Stimulated activated naive B cell treated with anti-CD40 and anti-IgM and Interleukin-4, amounts not matched to agents 10 μg/mL and 1 μg/mL and 100 μg/mL, for 72 hours (primary cell): ENCODE measurements around the gene PIH1D1.

Source experiments
- ATAC-seq, 2 donors: fragments of 150-1000 bp; cut with Tn5 transposase; replicated peaks; 2 replicates each; pipeline ENCODE4 v1.10.0; 2021; ENCODE audit warnings: moderate library complexity in 1 of 2
- DNase-seq: peaks from one replicate; pipeline ENCODE4 v3.0.0; 2021
- H3K27ac Mint-ChIP-seq: one replicate; pipeline ENCODE4 v1.8.0; 2022; ENCODE audit warnings: mild to moderate bottlenecking, mixed read lengths
- H3K27me3 Mint-ChIP-seq, 2 donors: one replicate each; pipeline ENCODE4 v1.8.0; 2022; ENCODE audit warnings: mixed read lengths in 2 of 2
- H3K36me3 Mint-ChIP-seq, 2 donors: one replicate each; pipeline ENCODE4 v1.8.0; 2022; ENCODE audit warnings: mixed read lengths in 2 of 2, mild to moderate bottlenecking in 1 of 2
- H3K4me1 Mint-ChIP-seq, 2 donors: one replicate each; pipeline ENCODE4 v1.8.0; 2022; ENCODE audit warnings: mixed read lengths in 2 of 2, mild to moderate bottlenecking in 1 of 2
- H3K4me3 Mint-ChIP-seq, 2 donors: one replicate each; pipeline ENCODE4 v1.8.0; 2022; ENCODE audit warnings: mild to moderate bottlenecking in 2 of 2, mixed read lengths in 2 of 2, moderate library complexity in 1 of 2
- H3K9me3 Mint-ChIP-seq, 2 donors: one replicate each; pipeline ENCODE4 v1.8.0; 2022; ENCODE audit warnings: mixed read lengths in 2 of 2, mild to moderate bottlenecking in 1 of 2

PIH1D1 gene

DNA sequence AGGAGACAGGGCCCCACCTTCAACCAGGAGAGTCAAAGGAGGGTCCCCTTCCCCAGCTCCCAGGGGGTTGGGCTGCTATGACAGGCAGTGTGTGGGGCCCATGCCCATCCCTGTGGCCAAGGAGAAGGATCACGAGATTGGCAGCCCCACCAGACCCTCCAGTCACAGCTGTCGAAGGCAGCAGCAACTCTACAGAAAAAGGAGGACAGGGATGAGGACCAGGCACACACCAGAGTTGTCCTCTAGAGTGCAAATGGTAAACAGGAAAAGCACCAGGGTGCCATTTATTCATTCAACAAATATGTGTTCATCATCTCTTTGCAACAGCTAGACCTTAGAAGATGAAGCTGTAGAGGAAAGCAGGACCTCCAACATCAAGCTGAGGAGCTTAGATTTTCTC lies 32.4 kb downstream of the PIH1D1 start:
- Mint-ChIP-seq H3K27me3 (peaks cover 63 to 76% of the 10 kb centered on the region in 2 donors), H3K4me3 (no peak overlapping the region)
- no peak for ATAC-seq

DNA sequence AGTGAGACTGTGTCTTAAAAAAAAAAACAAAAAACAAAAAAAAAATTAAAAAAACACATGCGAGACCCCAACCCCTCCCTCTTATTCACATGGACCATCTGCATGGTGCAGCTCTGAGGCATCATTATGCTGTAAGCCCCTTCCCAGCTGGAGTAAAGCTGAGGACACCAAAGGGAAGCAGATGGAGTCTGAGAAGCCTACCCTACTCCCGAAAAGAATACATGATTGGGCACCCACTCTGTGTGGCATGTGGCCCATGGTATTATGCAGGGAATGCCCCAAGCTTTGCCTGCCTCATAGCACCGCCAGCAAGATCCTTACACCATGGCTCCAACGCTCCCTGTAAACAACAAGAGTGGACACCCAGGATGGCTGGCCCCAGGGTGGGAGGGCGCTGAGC lies 33.1 kb downstream of the PIH1D1 start:
- no peak for DNase-seq
- Mint-ChIP-seq H3K27ac (no peak overlapping the region), H3K27me3 (peaks cover 56 to 70% of the 10 kb centered on the region in 2 donors), H3K36me3 (no peaks in the 10 kb centered on the region), H3K9me3 (no peaks in the 10 kb centered on the region), H3K4me3 (no peak overlapping the region), H3K4me1 (peaks cover 29 to 60% of the 10 kb centered on the region in 2 donors)
- no peak for ATAC-seq

More for the DNA sequence above, 32.4 kb downstream of the PIH1D1 start:
- Mint-ChIP-seq H3K36me3 (no peaks in the 10 kb centered on the region), H3K9me3 (no peaks in the 10 kb centered on the region), H3K4me1 (peaks cover 33 to 60% of the 10 kb centered on the region in 2 donors), H3K27ac (peak overlapping the region; percentile 61)
- no peak for DNase-seq

DNA sequence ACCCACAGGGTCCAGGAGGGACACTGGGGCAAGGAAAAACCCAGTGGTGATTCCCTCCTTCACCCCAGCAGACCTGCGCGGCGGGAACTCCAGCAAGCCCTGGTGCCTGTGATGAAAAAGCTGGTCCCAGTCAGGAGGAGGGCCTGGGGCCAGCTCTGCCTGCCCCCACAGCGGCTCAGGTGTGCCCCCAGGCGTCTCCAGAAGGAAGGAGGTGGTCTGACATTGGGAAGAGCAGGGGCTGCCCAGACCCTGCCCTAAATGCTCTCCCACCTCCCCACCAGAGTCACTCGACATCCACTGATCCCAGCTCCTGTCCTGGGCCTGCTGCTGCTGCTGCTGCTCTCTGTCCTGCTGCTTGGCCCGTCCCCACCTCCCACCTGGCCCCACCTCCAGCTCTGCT lies 34.5 kb downstream of the PIH1D1 start:
- H3K36me3 Mint-ChIP-seq = no peaks in the 10 kb centered on the region
- no peak for DNase-seq
- peaks cover 30 to 60% of the 10 kb centered on the region in 2 donors for H3K4me1 Mint-ChIP-seq
- no peak overlapping the region for H3K27ac Mint-ChIP-seq
- H3K27me3 Mint-ChIP-seq = peaks cover 47 to 55% of the 10 kb centered on the region in 2 donors
- H3K9me3 Mint-ChIP-seq = no peaks in the 10 kb centered on the region
- H3K4me3 Mint-ChIP-seq = no peak overlapping the region
- ATAC-seq = no peak

DNA sequence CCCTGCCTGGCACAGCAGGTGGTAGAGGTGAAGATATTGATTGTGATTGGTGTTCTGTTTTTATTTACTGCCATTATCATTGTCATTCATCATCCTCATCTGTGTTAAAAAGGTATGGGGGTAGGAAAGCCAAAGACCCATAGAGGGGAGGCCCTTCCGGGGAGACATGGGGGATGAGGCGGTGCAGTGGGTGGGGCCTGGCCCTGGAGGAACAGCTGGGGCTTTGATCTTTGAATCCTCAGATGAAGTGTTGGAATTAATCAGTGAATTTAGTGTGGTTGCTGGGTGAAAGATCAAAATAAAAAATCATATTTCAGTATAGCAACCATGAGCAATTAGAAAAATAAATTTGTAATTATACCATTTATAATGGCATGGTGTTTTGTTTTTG lies 35.8 kb downstream of the PIH1D1 start:
- H3K27ac Mint-ChIP-seq = no peak overlapping the region
- H3K9me3 Mint-ChIP-seq = no peaks in the 10 kb centered on the region
- ATAC-seq (no peak), DNase-seq (no peak)
- H3K27me3 Mint-ChIP-seq = peaks cover 34 to 43% of the 10 kb centered on the region in 2 donors
- no peaks in the 10 kb centered on the region for H3K36me3 Mint-ChIP-seq
- H3K4me3 Mint-ChIP-seq = no peak overlapping the region
- H3K4me1 Mint-ChIP-seq = peaks cover 28 to 60% of the 10 kb centered on the region in 2 donors

DNA sequence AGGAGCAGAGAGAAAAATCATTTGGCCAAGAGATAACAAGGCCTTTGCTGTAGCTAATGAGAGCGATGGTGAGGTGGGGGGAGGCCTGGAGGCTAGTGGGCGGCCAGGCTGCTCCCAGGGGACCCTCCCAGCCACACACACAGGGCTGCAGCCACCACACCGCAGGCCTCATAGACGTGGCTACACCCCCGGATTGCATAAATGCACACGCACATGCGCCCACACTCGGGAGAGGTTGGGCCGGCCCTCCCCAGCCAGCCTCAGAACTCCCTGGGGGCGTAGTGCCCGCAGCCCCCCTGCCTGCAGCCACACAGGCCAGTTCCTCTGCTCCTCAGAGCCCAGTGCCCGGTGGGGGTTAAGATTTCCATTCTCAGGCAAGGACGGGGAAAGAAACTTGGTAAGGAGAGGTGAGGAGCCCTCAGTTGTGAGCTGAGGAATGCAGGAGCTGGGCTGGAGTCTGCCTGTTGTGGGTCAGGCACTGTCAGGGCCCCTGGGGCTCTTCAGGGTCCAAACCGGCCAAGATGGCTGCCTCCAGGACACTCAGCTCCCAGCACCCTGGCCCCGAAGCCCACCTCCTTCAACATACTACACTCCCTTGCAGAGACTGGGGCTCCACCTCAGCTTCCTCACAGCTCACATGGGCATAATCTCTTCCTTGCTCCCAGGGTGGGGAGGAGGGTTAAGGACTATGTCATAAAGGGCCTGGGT lies 36.4 kb downstream of the PIH1D1 start:
- H3K9me3 Mint-ChIP-seq = no peaks in the 10 kb centered on the region
- peak overlapping the region in 1 of 2 donors; percentile 37 for H3K4me3 Mint-ChIP-seq
- peak overlapping the region; percentile 72 for H3K27ac Mint-ChIP-seq
- no peaks in the 10 kb centered on the region for H3K36me3 Mint-ChIP-seq
- DNase-seq (peak; percentile 66), ATAC-seq (peak; percentile 91)
- peaks cover 29 to 37% of the 10 kb centered on the region in 2 donors for H3K27me3 Mint-ChIP-seq
- H3K4me1 Mint-ChIP-seq = peaks cover 28 to 57% of the 10 kb centered on the region in 2 donors

DNA sequence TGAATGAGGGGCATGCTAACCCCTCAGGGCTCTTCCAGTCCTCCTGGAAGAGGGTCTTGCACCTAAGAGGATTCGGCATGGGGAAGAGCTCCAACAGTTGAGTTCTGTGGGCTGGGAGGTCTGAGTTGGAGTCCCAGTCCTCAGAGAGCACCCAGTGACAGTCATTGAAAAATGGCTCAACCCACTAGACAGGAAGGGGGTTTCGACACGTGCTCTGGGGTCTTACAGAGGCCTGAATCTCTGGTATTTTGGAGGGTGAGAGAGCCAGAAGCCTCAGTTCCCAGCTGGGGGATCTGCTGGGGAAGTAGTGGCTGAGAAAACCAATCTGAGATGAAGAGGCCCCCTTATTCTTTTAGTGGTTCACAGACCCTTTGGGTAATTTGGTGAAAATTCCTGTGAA lies 37.4 kb downstream of the PIH1D1 start:
- ATAC-seq (no peak), DNase-seq (no peak)
- no peak overlapping the region for H3K4me3 Mint-ChIP-seq
- H3K9me3 Mint-ChIP-seq = no peaks in the 10 kb centered on the region
- peak overlapping the region; percentile 37 for H3K27ac Mint-ChIP-seq
- no peaks in the 10 kb centered on the region for H3K36me3 Mint-ChIP-seq
- peaks cover 19 to 27% of the 10 kb centered on the region in 2 donors for H3K27me3 Mint-ChIP-seq
- H3K4me1 Mint-ChIP-seq = peaks cover 33 to 64% of the 10 kb centered on the region in 2 donors

DNA sequence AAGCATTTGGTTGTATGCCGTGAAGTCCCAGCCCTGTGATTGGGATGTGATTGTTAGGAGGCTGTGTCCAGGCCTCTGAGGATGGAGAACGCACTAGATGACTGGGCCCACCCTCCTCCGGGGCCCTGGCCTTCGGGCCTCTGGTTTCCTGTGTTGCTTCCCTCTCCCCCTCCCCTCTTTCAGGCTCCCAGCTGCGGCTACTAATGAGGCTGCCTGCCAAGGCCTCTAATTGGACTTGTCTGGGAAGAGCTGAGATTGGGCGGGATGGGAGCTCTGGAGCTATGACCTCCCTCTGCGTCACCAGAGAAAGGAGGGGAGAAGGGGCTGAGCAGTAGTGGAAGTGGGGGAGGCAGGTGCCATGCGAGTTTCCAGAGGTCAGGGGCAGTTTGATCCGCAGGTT lies 38.3 kb downstream of the PIH1D1 start:
- peak overlapping the region; percentile 11 for H3K27ac Mint-ChIP-seq
- no peaks in the 10 kb centered on the region for H3K36me3 Mint-ChIP-seq
- no peak for DNase-seq
- H3K4me1 Mint-ChIP-seq = peaks cover 42 to 74% of the 10 kb centered on the region in 2 donors
- peak overlapping the region in 1 of 2 donors; percentile 7 for H3K4me3 Mint-ChIP-seq
- ATAC-seq = no peak
- no peaks in the 10 kb centered on the region for H3K9me3 Mint-ChIP-seq
- H3K27me3 Mint-ChIP-seq = peaks cover 12 to 18% of the 10 kb centered on the region in 2 donors

DNA sequence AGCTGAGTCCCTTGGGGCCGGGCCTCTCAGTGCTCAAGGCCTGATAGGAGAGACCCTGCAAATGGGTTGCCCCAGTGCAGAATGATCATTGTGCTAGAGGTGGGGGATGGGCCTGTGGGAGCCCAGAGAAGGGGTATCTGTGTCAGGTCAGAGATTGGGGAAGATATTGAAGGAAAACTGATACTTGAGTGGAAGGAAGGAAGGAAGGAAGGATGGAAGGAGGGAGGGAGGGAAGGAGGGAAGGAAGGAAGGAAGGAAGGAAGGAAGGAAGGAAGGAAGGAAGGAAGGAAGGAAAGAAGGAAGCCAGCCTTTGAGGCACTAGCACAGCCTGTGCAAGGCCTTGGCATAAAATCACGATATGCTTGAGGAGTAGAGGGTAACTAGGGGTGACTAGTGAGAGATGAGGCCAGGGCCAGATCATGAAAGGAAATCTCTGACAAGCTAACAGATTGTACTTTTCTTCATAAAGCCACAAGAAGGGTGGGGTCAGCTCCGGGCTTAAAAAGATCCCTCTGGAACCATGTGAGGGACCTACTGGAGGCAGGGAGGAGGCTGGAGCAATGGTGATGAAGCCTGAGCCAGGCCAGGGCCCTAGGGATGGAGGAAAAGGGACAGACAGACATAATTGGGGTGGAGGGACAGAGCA lies 39.8 kb downstream of the PIH1D1 start:
- Mint-ChIP-seq H3K9me3 (no peaks in the 10 kb centered on the region), H3K4me3 (no peak overlapping the region), H3K27me3 (peaks cover 0 to 5% of the 10 kb centered on the region in 2 donors), H3K36me3 (no peaks in the 10 kb centered on the region), H3K27ac (peak overlapping the region; percentile 31), H3K4me1 (peaks cover 46 to 82% of the 10 kb centered on the region in 2 donors)
- ATAC-seq = no peak
- no peak for DNase-seq

DNA sequence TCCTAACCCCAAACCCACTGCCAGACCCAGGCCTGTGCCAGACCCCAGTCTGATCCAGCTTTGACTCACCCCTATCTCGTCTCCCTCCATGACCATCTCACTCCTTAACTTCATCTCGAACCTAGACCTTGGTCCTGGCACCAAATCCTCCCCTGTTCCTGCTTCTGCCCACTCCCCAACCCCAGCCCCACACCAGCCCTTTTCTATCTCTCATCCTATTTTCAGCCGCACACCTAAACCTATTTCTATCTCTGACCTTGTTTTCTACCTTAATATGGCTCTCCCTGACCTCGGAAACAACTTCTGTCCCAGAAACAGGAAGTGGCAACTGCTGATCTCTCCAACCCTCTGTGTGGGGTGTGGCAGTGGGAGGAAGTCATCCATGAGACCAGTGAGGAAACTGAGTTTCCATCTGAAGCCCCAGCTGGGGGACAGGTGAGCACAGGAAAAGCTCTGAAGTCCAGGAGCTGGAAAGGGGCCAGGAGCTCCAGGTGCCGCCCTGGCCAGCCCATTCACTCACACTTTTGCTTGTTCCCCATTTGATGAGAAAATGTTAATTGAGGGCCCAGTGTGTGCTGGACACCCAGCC lies 42.1 kb downstream of the PIH1D1 start:
- Mint-ChIP-seq H3K36me3 (no peaks in the 10 kb centered on the region), H3K27me3 (no peaks in the 10 kb centered on the region), H3K9me3 (no peaks in the 10 kb centered on the region), H3K4me3 (peak overlapping the region; percentile 44 to 62), H3K4me1 (peaks cover 42 to 77% of the 10 kb centered on the region in 2 donors), H3K27ac (peak overlapping the region; percentile 89)
- DNase-seq (no peak), ATAC-seq (peak; percentile 86 to 88)

DNA sequence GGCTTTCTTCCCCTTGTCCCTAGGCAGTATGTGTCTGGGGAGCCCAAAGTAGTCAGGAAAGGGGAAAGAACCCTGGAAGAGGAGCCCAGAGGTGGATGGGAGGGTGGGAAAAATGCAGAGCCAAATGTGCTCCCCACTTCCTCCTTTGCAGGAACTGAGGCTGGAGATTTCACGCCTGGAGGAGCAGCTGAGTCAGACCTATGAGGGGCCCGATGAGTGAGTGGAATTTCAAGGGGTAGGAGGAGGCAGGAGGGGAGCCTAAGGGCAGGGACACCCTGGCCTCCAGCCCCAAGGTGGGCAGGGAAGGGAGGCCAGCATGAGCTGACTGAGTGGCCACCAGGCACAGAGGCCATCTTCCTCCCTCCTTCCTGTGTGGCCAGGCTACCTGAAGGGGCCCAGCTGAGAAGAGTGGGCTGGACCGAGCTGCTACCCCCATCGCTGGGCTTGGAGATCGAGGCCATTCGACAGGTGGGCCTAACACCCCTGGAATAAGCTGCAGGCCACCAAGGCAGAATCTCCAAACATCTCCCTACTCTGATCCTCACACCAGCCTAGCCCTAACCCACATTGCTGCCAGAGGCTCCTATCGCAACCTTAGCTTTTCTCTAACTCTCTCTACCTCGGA lies 42.7 kb downstream of the PIH1D1 start:
- DNase-seq (no peak), ATAC-seq (peak; percentile 47)
- Mint-ChIP-seq H3K4me1 (peaks cover 42 to 79% of the 10 kb centered on the region in 2 donors), H3K27ac (peak overlapping the region; percentile 89), H3K4me3 (peak overlapping the region; percentile 44 to 62), H3K36me3 (no peaks in the 10 kb centered on the region), H3K27me3 (no peaks in the 10 kb centered on the region), H3K9me3 (no peaks in the 10 kb centered on the region)

DNA sequence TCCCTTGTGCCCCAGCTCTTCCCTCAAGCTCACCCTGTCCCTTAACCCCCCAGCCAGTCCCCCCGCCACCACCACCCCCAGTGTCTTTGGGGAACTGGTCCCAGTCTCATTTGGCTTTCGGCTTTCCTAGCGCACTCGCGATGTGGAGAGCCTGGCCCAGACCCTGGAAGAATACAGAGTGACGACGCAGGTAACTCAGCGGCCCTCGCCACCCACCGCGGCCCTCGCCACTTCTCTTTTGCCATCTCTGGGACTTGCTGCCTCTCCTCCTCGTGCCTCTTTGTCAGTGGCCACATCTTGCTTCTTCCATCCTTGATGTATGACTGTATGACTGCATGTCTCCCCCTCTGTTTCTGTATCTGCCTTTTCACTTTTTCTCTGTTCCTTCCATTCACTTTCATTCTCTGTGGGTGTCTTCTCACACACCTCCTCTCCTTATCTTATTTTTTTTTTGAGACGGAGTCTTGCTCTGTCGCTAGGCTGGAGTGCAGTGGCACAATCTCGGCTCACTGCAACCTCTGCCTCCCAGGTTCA lies 44.1 kb downstream of the PIH1D1 start:
- H3K4me1 Mint-ChIP-seq = peaks cover 48 to 79% of the 10 kb centered on the region in 2 donors
- no peak for DNase-seq
- H3K9me3 Mint-ChIP-seq = no peaks in the 10 kb centered on the region
- no peaks in the 10 kb centered on the region for H3K36me3 Mint-ChIP-seq
- H3K27me3 Mint-ChIP-seq = no peaks in the 10 kb centered on the region
- no peak overlapping the region for H3K4me3 Mint-ChIP-seq
- H3K27ac Mint-ChIP-seq = peak overlapping the region; percentile 0
- ATAC-seq = no peak

DNA sequence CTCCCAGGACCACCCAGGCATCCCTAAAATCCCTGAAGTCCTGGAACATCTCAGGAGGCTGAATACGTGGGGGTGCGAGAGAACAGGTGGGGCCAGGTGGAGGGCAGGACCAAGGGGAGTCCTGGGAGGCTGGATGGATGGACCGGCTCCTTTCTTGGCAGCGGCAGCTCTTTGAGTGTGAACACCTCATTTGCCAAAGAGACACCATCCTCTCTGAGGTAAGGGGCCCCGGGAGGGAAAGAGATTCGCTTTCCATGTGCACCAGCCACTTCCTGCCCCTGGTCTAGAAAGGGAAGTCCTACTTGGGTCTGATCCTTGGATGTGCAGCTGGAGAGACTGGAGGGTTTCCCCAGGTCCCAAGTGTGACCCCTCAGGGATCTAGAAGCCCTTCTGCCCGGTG lies 44.5 kb downstream of the PIH1D1 start:
- no peak overlapping the region for H3K4me3 Mint-ChIP-seq
- no peaks in the 10 kb centered on the region for H3K27me3 Mint-ChIP-seq
- no peak overlapping the region for H3K27ac Mint-ChIP-seq
- H3K36me3 Mint-ChIP-seq = no peaks in the 10 kb centered on the region
- no peaks in the 10 kb centered on the region for H3K9me3 Mint-ChIP-seq
- ATAC-seq (no peak), DNase-seq (no peak)
- peaks cover 44 to 75% of the 10 kb centered on the region in 2 donors for H3K4me1 Mint-ChIP-seq

DNA sequence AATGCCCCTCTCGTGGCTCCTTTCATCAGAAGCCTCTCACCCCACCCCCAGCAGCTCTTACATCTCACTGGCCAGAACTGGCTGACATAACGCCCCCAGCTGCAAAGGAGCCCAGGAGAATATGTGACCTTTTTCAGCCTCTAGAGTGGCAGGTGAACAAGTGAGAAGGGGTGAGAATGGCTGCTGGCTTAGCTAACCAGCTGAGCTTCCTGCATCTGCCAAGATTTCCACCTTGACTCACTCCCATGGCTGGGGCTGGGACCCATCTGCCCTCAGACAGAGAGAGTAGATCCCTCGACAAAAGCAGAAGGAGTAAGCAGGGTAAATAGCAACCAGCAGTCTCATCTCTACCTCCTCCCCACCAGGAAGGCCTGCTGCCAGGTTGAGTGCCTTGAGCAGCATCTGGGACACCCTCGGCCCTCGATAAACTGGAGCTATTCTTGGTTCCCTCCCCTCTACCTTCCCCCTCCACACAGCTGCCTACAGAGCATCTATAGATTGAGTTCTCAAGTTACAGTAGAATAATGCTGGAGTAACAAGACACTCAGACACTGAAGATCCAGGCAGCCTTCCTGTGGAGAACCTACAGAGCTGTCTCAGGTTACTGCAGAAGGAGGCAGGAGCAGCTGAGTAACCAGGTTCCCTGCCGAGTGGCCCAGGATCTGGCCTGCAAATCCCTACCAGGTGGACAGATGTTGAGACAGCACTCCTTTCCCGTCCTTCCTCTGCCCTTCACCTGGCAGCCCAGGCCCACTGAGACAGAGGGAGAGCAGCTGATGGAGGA lies 48.0 kb downstream of the PIH1D1 start:
- peaks cover 3% of the 10 kb centered on the region in 2 donors for H3K27me3 Mint-ChIP-seq
- no peaks in the 10 kb centered on the region for H3K36me3 Mint-ChIP-seq
- H3K9me3 Mint-ChIP-seq = no peaks in the 10 kb centered on the region
- H3K4me3 Mint-ChIP-seq = peak overlapping the region in 1 of 2 donors; percentile 67
- ATAC-seq (peak; percentile 90 to 96), DNase-seq (peak; percentile 46)
- peaks cover 22 to 53% of the 10 kb centered on the region in 2 donors for H3K4me1 Mint-ChIP-seq
- peak overlapping the region; percentile 84 for H3K27ac Mint-ChIP-seq
